AG09319 (cell line): ENCODE results near the gene RDH5.

Experiments used
- DNase-seq: peaks from one replicate; pipeline ENCODE4 v3.0.0-alpha.2; 2010; ENCODE audit warnings: low read depth; ENCODE audit errors: extremely low read depth
- CTCF ChIP-seq: IDR thresholded peaks from 2 replicates; pipeline ENCODE4 v1.5.1; 2011; ENCODE audit warnings: low read depth, mild to moderate bottlenecking, inconsistent platforms, low read length, moderate library complexity

The RDH5 gene

GRCh38 chr12:55720071-55720564 is at the start of gene RDH5:
Gene RDH5 (plus strand): TSS chr12:55720393. CDS start chr12:55721185, 792 bp downstream.
- no peak for TF ChIP-seq CTCF
- DNase-seq: peak; percentile 83

GRCh38 chr12:55671746-55672145 is 48.4 kb upstream of the RDH5 start:
- TF ChIP-seq CTCF: no peak
- no peak for DNase-seq

- DNase-seq: no peak
- no peak for TF ChIP-seq CTCF
Measured at GRCh38 chr12:55673638-55674037, 46.6 kb upstream of the RDH5 start.

- no peak for TF ChIP-seq CTCF
- DNase-seq: no peak
Measured at GRCh38 chr12:55675666-55676065, 44.5 kb upstream of the RDH5 start.

GRCh38 chr12:55676707-55677106 is 43.5 kb upstream of the RDH5 start:
- no peak for DNase-seq
- no peak for TF ChIP-seq CTCF

GRCh38 chr12:55679691-55680090 is 40.5 kb upstream of the RDH5 start:
- DNase-seq: no peak
- no peak for TF ChIP-seq CTCF

- peak; percentile 12 for DNase-seq
- peak; percentile 36 for TF ChIP-seq CTCF
Measured at GRCh38 chr12:55681142-55682077, 38.8 kb upstream of the RDH5 start.
